GM12878 (cell line): ENCODE results near the gene DNAAF9. TPM values are rescaled to one million over a fixed set of nuclear protein-coding genes. Genes with fewer than 3 reads are reported as not detected.
A peak's percentile ranks its signal among the peaks of the same experiment; 100 is the strongest.

Source experiments
- BACH1 ChIP-seq: fragments of 450-650 bp; IDR thresholded peaks from 2 replicates; pipeline ENCODE4 v1.6.1; 2017; ENCODE audit warnings: mild to moderate bottlenecking, borderline replicate concordance
- BCL11A ChIP-seq: IDR thresholded peaks from 2 replicates; pipeline ENCODE4 v1.6.1; 2011; ENCODE audit warnings: low read depth, low read length
- BHLHE40 ChIP-seq, 2 experiments: fragments of 450-650 bp in 1 of 2; IDR thresholded peaks; 2 replicates each; pipeline ENCODE4 v1.6.1; 2011 to 2017; ENCODE audit warnings: low read depth in 2 of 2, borderline replicate concordance in 1 of 2, improper control_type of control experiment in 1 of 2, low read length in 1 of 2, mild to moderate bottlenecking in 1 of 2
- BRCA1 ChIP-seq: IDR thresholded peaks from 2 replicates; pipeline ENCODE4 v1.6.1; 2011; ENCODE audit warnings: low read depth, low read length, improper control_type of control experiment
- CBX5 ChIP-seq: sonication (generic); IDR thresholded peaks from 2 replicates; pipeline ENCODE4 v1.6.1; 2016; ENCODE audit warnings: low read depth, moderate library complexity, mild to moderate bottlenecking, inconsistent platforms
- CHD2 ChIP-seq: IDR thresholded peaks from 2 replicates; pipeline ENCODE4 v1.6.1; 2011; ENCODE audit warnings: low read depth, low read length, improper control_type of control experiment, borderline replicate concordance
- CREB1 ChIP-seq: IDR thresholded peaks from 2 replicates; pipeline ENCODE4 v1.6.1; 2012; ENCODE audit warnings: low read depth, mild to moderate bottlenecking, inconsistent platforms
- FOS ChIP-seq: IDR thresholded peaks from 3 replicates; pipeline ENCODE4 v1.6.1; 2011; ENCODE audit warnings: borderline replicate concordance; ENCODE audit not compliant: insufficient read length; ENCODE audit errors: extremely low read depth
- HDGF ChIP-seq: fragments of 450-650 bp; IDR thresholded peaks from 2 replicates; pipeline ENCODE4 v1.6.1; 2016; ENCODE audit warnings: antibody characterized with exemption
- HSF1 ChIP-seq: fragments of 150-350 bp; IDR thresholded peaks from 2 replicates; pipeline ENCODE4 v1.6.1; 2014; ENCODE audit warnings: mild to moderate bottlenecking, low read depth, low read length
- IRF5 ChIP-seq: fragments of 450-650 bp; IDR thresholded peaks from 2 replicates; pipeline ENCODE4 v1.6.1; 2017; ENCODE audit warnings: borderline replicate concordance
- LARP7 ChIP-seq: fragments of 450-650 bp; IDR thresholded peaks from 2 replicates; pipeline ENCODE4 v1.6.1; 2017; ENCODE audit warnings: mild to moderate bottlenecking
- MYB ChIP-seq: fragments of 150-350 bp; IDR thresholded peaks from 2 replicates; pipeline ENCODE4 v1.6.1; 2014; ENCODE audit warnings: mild to moderate bottlenecking, low read depth, low read length, borderline replicate concordance
- NFYB ChIP-seq: IDR thresholded peaks from 2 replicates; pipeline ENCODE4 v1.6.1; 2011; ENCODE audit warnings: low read depth, mild to moderate bottlenecking, low read length, improper control_type of control experiment, moderate library complexity; ENCODE audit not compliant: insufficient read depth
- PAX8 ChIP-seq: fragments of 450-650 bp; IDR thresholded peaks from 2 replicates; pipeline ENCODE4 v1.6.1; 2017; ENCODE audit warnings: mild to moderate bottlenecking, moderate library complexity
- POU2F2 ChIP-seq: IDR thresholded peaks from 3 replicates; pipeline ENCODE4 v1.6.1; 2011; ENCODE audit warnings: low read depth, mild to moderate bottlenecking, low read length, borderline replicate concordance
- RUNX3 ChIP-seq: IDR thresholded peaks from 2 replicates; pipeline ENCODE4 v1.6.1; 2012; ENCODE audit warnings: low read length, inconsistent platforms
- SP1 ChIP-seq: IDR thresholded peaks from one replicate; pipeline ENCODE4 v1.6.1; 2011; ENCODE audit warnings: low read depth, low read length
- STAT1 ChIP-seq: fragments of 450-650 bp; conservative IDR thresholded peaks from 2 replicates; pipeline ENCODE4 v1.6.1; 2014; ENCODE audit warnings: antibody characterized with exemption, mild to moderate bottlenecking
- TARDBP ChIP-seq: IDR thresholded peaks from 2 replicates; pipeline ENCODE4 v1.6.1; 2016; ENCODE audit warnings: borderline replicate concordance
- ZBTB40 ChIP-seq: fragments of 450-650 bp; IDR thresholded peaks from 2 replicates; pipeline ENCODE4 v1.6.1; 2016; ENCODE audit warnings: mild to moderate bottlenecking, moderate library complexity, borderline replicate concordance
- polyA plus RNA-seq, 11 experiments: library from polyadenylated mRNA; depleted of rRNA in 4 of 11; unstranded in 6 of 11; stranded (reverse) in 5 of 11; fragments of >200 nt; fragmentation: Nextera tagmentation in 4 of 11; fragmentation: Illumina TruSeq in 1 of 11; extraction: Ambion mirVana in 4 of 11; extraction: Trizol in 1 of 11; gene quantifications; 1 replicate in 1 of 11; 2 replicates in 10 of 11; pipeline versions ENCODE4 v1.2.1 to v1.2.3, GENCODE V29; 2011 to 2016; ENCODE audit warnings: inconsistent platforms in 2 of 11, missing spikeins in 2 of 11, low read depth in 1 of 11
- total RNA-seq, 4 experiments: library from RNA; depleted of rRNA in 3 of 4; stranded (reverse); fragments of >200 nt in 3 of 4; fragmentation: Illumina TruSeq in 1 of 4; extraction: Trizol in 1 of 4; gene quantifications; 2 replicates each; pipeline versions ENCODE4 v1.2.1 to v1.2.3, GENCODE V29; 2013 to 2021
- TF ChIP-seq, protein P1 (sequence below): IDR thresholded peaks from 2 replicates; pipeline ENCODE4 v1.6.1; 2011; ENCODE audit warnings: low read depth, low read length, improper control_type of control experiment, borderline replicate concordance

DNAAF9 gene
- total and polyA plus RNA-seq, 10 of the 15 experiments (the other 5 are each of a cell fraction or from before 2014, with no cell fraction given), result 0.08 to 2.1 (median 1.3) TPM

DNA sequence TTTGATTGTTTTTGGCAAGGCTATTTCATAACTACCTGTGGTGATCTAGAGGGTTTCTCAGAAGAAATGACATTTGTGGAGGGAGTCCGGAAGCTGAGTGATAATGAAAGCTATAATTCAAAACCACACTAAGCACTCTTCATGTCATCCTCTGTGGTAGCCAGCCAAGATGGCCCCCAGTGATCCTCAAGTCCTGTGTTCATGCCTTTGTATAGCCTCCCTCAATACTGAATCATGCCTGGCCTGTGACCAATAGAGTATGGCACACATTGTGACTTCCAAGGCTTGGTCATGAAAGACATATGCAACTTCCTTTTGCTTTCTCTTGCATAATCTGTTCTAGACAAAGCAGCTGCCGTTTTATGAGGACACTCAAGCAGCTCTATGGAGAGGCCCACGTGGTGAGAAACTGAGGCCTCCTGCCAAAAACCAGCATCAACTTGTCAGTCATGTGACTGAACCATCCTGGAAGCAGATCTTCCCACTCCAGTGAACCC is 12.8 kb upstream of the DNAAF9 start (continued):
- TF ChIP-seq CHD2, result no peak; the same call in 1 of the 2 replicates
- no peak for TF ChIP-seq LARP7
- peak; percentile 99 for TF ChIP-seq RUNX3
- TF ChIP-seq BCL11A, result peak; percentile 89
- TF ChIP-seq BACH1, result 0 out of 2 replicates have a peak, but pooled peaks have one; percentile 56
- no peak for TF ChIP-seq TARDBP
- TF ChIP-seq BHLHE40 (IDR thresholded peaks at IDR 0.05; ENCODE audit: borderline replicate concordance in 1 of 2, low read depth in 2 of 2, low read length in 1 of 2), result peak in 1 of 2 experiments; percentile 50; a peak in 1 of 4 replicates
- TF ChIP-seq HSF1, result no peak
- peak; percentile 71 for TF ChIP-seq CREB1
- TF ChIP-seq IRF5, result no peak
- TF ChIP-seq, protein P1, sequence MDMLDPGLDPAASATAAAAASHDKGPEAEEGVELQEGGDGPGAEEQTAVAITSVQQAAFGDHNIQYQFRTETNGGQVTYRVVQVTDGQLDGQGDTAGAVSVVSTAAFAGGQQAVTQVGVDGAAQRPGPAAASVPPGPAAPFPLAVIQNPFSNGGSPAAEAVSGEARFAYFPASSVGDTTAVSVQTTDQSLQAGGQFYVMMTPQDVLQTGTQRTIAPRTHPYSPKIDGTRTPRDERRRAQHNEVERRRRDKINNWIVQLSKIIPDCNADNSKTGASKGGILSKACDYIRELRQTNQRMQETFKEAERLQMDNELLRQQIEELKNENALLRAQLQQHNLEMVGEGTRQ, result no peak; the same call in 1 of the 2 replicates
- peak; percentile 90; the same call in 1 of the 2 replicates for TF ChIP-seq CBX5
- TF ChIP-seq ZBTB40, result no peak; the same call in 1 of the 2 replicates
- no peak for TF ChIP-seq PAX8
- TF ChIP-seq STAT1, result no peak
- no peak for TF ChIP-seq NFYB
- no peak for TF ChIP-seq SP1
- peak; percentile 83 for TF ChIP-seq POU2F2
- no peak for TF ChIP-seq FOS
- no peak for TF ChIP-seq BRCA1
- TF ChIP-seq MYB, result no peak
- TF ChIP-seq HDGF, result no peak
